HEK293T (cell line): ENCODE data around the gene KRT33A.

ENCODE experiments used
- ARNT ChIP-seq: fragments of 450-650 bp; IDR thresholded peaks from 2 replicates; pipeline ENCODE4 v1.6.1; 2017; ENCODE audit warnings: mild to moderate bottlenecking
- BHLHE40 ChIP-seq: fragments of 450-650 bp; IDR thresholded peaks from 2 replicates; pipeline ENCODE4 v1.6.1; 2016; ENCODE audit warnings: mild to moderate bottlenecking, moderate library complexity, borderline replicate concordance
- ELF4 ChIP-seq: fragments of 450-650 bp; IDR thresholded peaks from 2 replicates; pipeline ENCODE4 v1.6.1; 2017; ENCODE audit warnings: antibody characterized with exemption
- L3MBTL2 ChIP-seq: fragments of 450-650 bp; conservative IDR thresholded peaks from 2 replicates; pipeline ENCODE4 v1.6.1; 2016; ENCODE audit warnings: mild to moderate bottlenecking
- SP1 ChIP-seq: fragments of 450-650 bp; IDR thresholded peaks from 2 replicates; pipeline ENCODE4 v1.6.1; 2017
- TARDBP ChIP-seq: fragments of 450-650 bp; IDR thresholded peaks from 2 replicates; pipeline ENCODE4 v1.6.1; 2016

DNA sequence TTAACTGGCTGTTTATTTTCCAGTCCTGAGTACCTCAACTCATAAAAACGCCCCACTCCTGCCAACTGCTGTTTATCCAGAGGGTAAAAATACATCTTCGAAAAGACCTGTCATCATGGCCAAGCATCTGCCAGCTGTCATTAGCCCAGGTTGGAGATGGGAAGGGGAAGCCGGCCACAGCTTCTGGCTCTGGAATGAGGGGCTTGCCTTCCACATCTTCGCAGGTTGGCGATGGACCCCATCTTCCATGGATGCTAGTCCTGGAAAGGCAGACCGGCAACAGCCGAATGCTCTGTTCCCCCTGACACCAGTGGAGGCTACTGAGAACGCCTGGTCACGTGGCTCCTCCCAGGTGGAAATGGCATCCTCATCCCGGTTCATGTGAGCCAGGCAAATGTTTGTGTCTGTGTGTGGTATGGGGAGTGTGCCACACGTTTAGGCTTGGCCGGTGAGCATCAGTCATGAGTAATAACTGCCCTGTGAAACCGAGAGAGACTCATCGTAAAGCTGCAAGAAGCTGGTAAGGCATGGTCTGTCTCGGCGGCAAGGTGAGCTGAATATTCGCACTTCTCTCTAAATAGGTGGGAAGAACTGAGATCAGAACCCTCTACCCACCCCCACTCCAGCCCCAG, 34.7 kb downstream of the KRT33A start:
- TF ChIP-seq ELF4 (no peak), ARNT (no peak), L3MBTL2 (no peak), BHLHE40 (no peak), SP1 (no peak), TARDBP (no peak)
